SU-DHL-6 (cell line): ENCODE data around the gene CYP4F3.

Experiments used
- H2AFZ ChIP-seq: fragments of 200-600 bp; sonication (generic); 2 replicates; pipeline ENCODE4 v1.6.1; 2014; ENCODE audit warnings: low read depth, mild to moderate bottlenecking, moderate library complexity, mixed read lengths, antibody characterized with exemption, low read length; ENCODE audit not compliant: severe bottlenecking
- H3F3A ChIP-seq: fragments of 200-600 bp; shearing (Covaris generic); 2 replicates; pipeline ENCODE4 v1.6.0; 2016; ENCODE audit warnings: antibody characterized with exemption, mild to moderate bottlenecking; ENCODE audit not compliant: insufficient read depth
- H3K27ac ChIP-seq: fragments of 200-600 bp; sonication (generic); 2 replicates; pipeline ENCODE4 v1.5.1; 2016; ENCODE audit warnings: low read depth, mild to moderate bottlenecking, low read length, moderate library complexity, mixed read lengths
- H3K27me3 ChIP-seq: fragments of 200-600 bp; sonication (generic), shearing (Covaris generic); 2 replicates; pipeline ENCODE4 v1.6.0; 2014; ENCODE audit warnings: mild to moderate bottlenecking, low read length
- H3K36me3 ChIP-seq: fragments of 200-600 bp; sonication (generic); 2 replicates; pipeline ENCODE4 v1.6.1; 2014; ENCODE audit warnings: mild to moderate bottlenecking, low read length, mixed read lengths
- H3K4me2 ChIP-seq: fragments of 300-600, 200-600 bp; shearing (Covaris generic), sonication (generic); 2 replicates; pipeline ENCODE4 v1.6.0; 2014; ENCODE audit warnings: low read length, low read depth, mild to moderate bottlenecking; ENCODE audit not compliant: poor library complexity, severe bottlenecking
- H3K4me3 ChIP-seq: fragments of 200-600 bp; sonication (generic); 2 replicates; pipeline ENCODE4 v1.5.1; 2014; ENCODE audit warnings: antibody characterized with exemption, low read length, mild to moderate bottlenecking, mixed read lengths; ENCODE audit not compliant: insufficient read depth, poor library complexity, severe bottlenecking
- H3K79me2 ChIP-seq: fragments of 200-600 bp; sonication (generic); 2 replicates; pipeline ENCODE4 v1.6.1; 2014; ENCODE audit warnings: mild to moderate bottlenecking, low read length, moderate library complexity; ENCODE audit not compliant: insufficient read depth
- H3K9ac ChIP-seq: fragments of 200-600 bp; sonication (generic); 2 replicates; pipeline ENCODE4 v1.7.0; 2014; ENCODE audit warnings: mild to moderate bottlenecking, low read length
- H3K9me2 ChIP-seq: fragments of 200-600 bp; sonication (generic); replicated peaks from 2 replicates; pipeline ENCODE4 v1.6.1; 2014; ENCODE audit warnings: low read length; ENCODE audit not compliant: insufficient read depth
- H3K9me3 ChIP-seq: fragments of 200-600 bp; sonication (generic); 2 replicates; pipeline ENCODE4 v1.6.1; 2014; ENCODE audit warnings: low read length, mixed read lengths; ENCODE audit not compliant: insufficient read depth
- H4K20me1 ChIP-seq: fragments of 200-600 bp; sonication (generic); 2 replicates; pipeline ENCODE4 v1.6.1; 2014; ENCODE audit warnings: low read depth, mild to moderate bottlenecking, antibody characterized with exemption, low read length, moderate library complexity, mixed read lengths
- EZH2phosphoT487 ChIP-seq: fragments of 200-600 bp; sonication (generic), shearing (Covaris generic); conservative IDR thresholded peaks from 2 replicates; pipeline ENCODE4 v1.6.1; 2018; ENCODE audit warnings: mild to moderate bottlenecking, antibody characterized with exemption, low read length, moderate library complexity, mixed read lengths
- TF ChIP-seq, protein P1 (sequence below): fragments of 200-600 bp; sonication (generic); IDR thresholded peaks from one replicate; pipeline ENCODE4 v1.5.1; 2017; ENCODE audit warnings: antibody characterized with exemption, mild to moderate bottlenecking, low read length, moderate library complexity; ENCODE audit not compliant: insufficient read depth, poor library complexity, severe bottlenecking

The CYP4F3 gene

DNA sequence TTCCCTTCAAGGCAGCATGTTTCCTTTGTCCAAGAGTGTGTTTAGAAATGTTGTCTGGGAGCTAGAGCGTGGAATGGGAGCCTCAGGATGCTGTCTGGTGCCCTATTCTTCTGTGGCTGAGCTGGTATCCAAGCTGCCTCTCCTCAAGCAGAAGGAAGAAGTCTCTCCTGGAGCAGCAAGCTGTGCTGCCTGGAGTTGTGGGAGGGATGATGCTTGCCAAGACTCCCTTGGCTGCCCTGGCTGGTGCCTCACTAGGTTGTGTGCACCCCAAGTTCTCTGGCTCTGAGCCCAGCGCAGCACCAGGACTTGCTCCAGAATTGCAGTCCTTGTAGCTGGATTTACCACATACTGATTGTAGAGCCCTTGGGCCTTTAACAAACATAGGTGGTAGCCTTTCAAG lies 4.7 kb upstream of the CYP4F3 start:
- Histone ChIP-seq H3K4me3 (no peak overlapping the region), H3K9me2 (no peaks in the 10 kb centered on the region), H3F3A (no peaks in the 10 kb centered on the region), H3K9me3 (no peaks in the 10 kb centered on the region), H3K27me3 (no peaks in the 10 kb centered on the region), H3K36me3 (no peaks in the 10 kb centered on the region), H4K20me1 (no peaks in the 10 kb centered on the region), H2AFZ (no peak overlapping the region), H3K79me2 (no peaks in the 10 kb centered on the region), H3K9ac (no peak overlapping the region), H3K4me2 (no peak overlapping the region), H3K27ac (no peak overlapping the region)
- TF ChIP-seq, protein P1, sequence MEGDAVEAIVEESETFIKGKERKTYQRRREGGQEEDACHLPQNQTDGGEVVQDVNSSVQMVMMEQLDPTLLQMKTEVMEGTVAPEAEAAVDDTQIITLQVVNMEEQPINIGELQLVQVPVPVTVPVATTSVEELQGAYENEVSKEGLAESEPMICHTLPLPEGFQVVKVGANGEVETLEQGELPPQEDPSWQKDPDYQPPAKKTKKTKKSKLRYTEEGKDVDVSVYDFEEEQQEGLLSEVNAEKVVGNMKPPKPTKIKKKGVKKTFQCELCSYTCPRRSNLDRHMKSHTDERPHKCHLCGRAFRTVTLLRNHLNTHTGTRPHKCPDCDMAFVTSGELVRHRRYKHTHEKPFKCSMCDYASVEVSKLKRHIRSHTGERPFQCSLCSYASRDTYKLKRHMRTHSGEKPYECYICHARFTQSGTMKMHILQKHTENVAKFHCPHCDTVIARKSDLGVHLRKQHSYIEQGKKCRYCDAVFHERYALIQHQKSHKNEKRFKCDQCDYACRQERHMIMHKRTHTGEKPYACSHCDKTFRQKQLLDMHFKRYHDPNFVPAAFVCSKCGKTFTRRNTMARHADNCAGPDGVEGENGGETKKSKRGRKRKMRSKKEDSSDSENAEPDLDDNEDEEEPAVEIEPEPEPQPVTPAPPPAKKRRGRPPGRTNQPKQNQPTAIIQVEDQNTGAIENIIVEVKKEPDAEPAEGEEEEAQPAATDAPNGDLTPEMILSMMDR: no peak
- no peak for TF ChIP-seq EZH2phosphoT487

DNA sequence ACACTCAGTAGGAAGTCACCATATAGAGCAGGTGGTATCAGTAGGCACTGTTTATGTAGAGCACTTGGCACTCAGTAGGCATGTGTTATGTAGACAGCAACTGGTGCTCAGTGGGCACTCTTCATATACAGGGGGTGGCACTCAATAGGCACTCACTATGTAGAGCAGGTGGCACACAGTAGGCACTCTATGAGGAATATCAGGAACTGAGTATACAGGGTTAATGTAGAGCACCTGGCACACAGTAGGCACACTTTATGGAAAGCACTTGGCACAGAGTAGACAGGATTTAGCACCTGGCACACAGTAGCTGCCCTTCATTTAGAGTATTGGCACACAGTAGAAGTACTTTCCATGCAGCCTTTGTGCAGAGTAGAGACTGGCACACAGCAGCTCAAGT lies 1.1 kb upstream of the CYP4F3 start:
- H3K27ac ChIP-seq: no peak overlapping the region
- H3K27me3 ChIP-seq: no peaks in the 10 kb centered on the region
- no peaks in the 10 kb centered on the region for H3K79me2 ChIP-seq
- no peaks in the 10 kb centered on the region for H3F3A ChIP-seq
- H3K4me3 ChIP-seq: no peak overlapping the region
- H3K9me2 ChIP-seq: no peaks in the 10 kb centered on the region
- H2AFZ ChIP-seq: no peak overlapping the region
- no peak overlapping the region for H3K9ac ChIP-seq
- H3K9me3 ChIP-seq: no peaks in the 10 kb centered on the region
- no peaks in the 10 kb centered on the region for H3K36me3 ChIP-seq
- H3K4me2 ChIP-seq: no peak overlapping the region
- H4K20me1 ChIP-seq: no peaks in the 10 kb centered on the region
- no peak for TF ChIP-seq EZH2phosphoT487
- TF ChIP-seq, protein P1: no peak

DNA sequence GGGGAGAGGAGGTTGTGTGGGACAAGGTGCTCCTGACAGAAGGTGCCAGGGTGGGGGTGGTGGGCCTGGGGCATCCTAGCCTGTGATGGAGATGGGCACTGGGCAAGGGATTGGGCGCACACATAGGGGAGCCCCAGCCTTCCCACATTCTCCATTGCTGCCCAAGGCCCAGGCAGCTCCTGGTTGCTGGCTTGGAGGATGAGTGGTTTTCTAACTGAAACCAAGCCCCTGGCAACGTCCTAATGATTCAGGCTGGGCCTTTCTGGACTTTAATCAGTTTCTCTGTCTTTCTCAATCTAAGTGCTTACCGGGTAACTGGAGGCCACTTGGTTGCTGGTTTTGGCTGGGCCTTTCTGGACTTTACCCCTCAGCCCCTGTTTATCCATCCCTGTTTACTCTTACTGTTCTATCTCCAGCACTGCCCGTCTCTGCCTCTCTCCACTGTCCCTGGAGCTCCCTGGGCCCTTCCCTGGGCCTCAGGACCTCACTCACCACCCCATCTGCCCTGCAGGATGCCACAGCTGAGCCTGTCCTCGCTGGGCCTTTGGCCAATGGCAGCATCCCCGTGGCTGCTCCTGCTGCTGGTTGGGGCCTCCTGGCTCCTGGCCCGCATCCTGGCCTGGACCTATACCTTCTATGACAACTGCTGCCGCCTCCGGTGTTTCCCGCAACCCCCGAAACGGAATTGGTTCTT lies 354 bp downstream of the CYP4F3 start:
- TF ChIP-seq, protein P1: no peak
- TF ChIP-seq EZH2phosphoT487: no peak
- Histone ChIP-seq H3K27me3 (no peaks in the 10 kb centered on the region), H3K4me3 (no peak overlapping the region), H3K79me2 (no peaks in the 10 kb centered on the region), H3F3A (no peaks in the 10 kb centered on the region), H3K9ac (no peak overlapping the region), H2AFZ (no peak overlapping the region), H3K27ac (no peak overlapping the region), H4K20me1 (no peaks in the 10 kb centered on the region), H3K36me3 (no peaks in the 10 kb centered on the region), H3K4me2 (no peak overlapping the region), H3K9me3 (no peaks in the 10 kb centered on the region), H3K9me2 (no peaks in the 10 kb centered on the region)
